GM19463 (cell line): Measurements from ENCODE around the gene LRRC3C.

Source experiments
- ATAC-seq: cut with Tn5 transposase; IDR thresholded peaks from one replicate; pipeline ENCODE4 v1.9.1; 2021; ENCODE audit warnings: mild to moderate bottlenecking, moderate library complexity; ENCODE audit not compliant: unreplicated experiment

The LRRC3C gene

DNA sequence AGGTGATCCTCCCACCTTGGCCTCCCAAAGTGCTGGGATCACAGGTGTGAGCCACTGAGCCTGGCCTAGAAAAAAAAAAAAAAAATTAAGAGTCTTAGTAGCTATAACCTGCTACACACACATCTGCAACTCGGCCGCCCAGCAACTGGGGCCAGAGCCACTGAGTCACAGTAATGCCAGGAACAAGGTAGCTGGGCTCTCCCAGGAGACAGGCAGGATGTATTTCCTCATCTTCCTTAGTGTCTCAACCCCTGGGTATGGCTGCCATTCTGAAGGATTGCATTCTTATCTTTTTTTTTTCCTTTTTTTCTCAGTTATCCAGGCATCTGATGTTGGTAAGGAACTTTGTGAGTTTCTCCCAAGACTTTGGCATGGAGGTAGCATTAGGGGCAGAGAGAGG, 46.0 kb downstream of the LRRC3C start:
- ATAC-seq = no peak

- no peak for ATAC-seq
Observed at GRCh38 chr17:39974433-39974832, 46.9 kb downstream of the LRRC3C start.

DNA sequence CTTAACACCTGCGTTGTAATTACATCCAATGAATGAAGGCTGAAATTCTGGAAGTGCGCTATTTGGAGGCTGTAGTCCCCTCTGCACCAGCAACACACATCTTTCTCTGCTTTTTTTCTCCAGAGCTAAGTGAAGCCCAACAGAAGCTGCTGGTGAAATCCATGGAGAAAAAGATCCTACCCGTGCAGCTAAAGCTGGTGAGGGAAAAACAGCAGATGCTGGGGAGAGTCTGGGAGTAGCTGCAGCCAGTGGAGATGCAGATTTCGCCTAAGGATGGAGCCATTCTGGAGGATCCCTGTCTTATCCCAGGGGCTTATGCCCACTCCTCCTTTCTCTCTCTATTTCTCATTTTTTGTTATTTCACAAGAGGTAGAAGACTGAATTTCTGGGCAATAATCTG, 48.3 kb downstream of the LRRC3C start:
- ATAC-seq = no peak

DNA sequence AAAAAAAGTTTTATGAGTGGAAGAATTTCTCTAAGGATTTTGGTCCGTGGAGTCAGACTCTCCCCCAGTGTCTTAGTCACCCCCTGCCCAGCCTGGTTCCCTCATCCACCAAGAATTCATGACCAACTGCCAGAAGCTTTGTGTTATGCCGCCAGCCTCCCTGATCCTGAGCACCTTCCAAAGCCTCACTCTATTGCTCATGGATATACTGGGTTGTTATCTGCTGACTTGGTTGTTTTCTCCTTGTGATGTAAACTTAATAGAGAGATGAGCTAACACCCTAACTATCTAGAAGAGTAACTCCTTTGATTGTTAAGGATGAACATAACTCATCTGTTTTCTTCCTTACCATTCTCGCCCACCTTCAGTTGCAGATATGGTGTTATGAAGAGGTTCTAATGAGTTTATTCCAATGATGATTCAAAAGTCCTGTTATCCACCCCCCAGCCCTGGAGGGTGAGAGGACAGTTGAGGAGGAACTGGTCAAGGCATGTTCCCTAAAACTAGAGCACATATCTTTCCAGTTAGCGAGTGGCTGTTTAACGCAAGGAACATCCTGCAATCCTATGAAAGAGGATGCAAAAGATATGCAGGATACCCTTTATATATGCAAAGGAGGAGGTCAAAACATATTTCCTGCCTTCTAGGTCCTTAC, 51.6 kb downstream of the LRRC3C start:
- no peak for ATAC-seq

DNA sequence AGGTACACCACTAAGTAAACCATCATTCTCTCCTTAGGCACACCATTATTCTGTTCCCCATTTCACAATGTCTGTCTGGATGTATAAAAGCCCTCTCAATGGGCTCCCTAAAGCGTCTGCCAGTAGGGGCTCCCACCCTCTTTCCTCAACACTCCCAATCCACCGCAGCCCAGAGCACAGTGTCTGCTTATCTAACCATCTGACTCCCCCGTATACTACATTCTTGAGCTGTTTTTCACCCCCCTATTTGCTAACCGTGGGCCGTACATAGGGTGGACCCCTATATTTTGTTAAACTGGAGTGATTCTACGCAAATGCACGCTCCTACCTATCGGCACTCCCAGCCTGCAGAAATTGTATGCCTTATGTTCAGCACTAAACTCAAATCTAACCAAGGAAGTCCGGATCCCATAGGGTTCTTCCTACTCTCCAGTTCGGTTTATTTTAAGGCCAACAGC, 52.4 kb downstream of the LRRC3C start:
- ATAC-seq = peak; percentile 3

DNA sequence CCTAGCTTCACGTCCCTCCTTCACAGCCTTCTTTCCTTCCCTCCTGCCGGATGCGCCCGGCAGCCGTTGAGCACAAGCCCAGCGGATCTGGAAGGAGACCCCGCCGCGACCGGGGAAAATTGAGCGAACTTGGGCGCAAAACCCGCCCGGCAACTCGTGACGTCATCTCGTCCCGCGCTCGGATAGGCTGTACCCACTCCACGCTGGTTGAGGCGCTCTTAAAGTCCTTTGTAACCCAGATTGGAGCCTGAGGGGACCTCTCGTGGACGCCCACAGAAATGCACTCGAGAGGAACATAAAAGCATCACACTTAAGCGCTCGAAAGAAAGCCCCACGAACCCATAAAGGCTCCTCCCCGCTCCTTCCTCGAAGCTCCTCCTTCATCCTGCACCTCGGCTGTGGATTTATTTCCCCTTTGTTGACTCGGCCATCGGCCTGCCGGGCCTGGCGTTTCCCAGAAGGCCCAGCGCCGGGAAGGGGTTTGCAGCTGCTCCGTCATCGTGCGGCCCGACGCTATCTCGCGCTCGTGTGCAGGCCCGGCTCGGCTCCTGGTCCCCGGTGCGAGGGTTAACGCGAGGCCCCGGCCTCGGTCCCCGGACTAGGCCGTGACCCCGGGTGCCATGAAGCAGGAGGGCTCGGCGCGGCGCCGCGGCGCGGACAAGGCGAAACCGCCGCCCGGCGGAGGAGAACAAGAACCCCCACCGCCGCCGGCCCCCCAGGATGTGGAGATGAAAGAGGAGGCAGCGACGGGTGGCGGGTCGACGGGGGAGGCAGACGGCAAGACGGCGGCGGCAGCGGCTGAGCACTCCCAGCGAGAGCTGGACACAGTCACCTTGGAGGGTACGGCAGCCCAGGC, 53.0 kb downstream of the LRRC3C start, which contains the start of gene PSMD3:
PSMD3 (plus strand) TSS at position 457 of the 856 bp plus-strand sequence; CDS start at position 621, 164 bp downstream.
- ATAC-seq = peak; percentile 96

DNA sequence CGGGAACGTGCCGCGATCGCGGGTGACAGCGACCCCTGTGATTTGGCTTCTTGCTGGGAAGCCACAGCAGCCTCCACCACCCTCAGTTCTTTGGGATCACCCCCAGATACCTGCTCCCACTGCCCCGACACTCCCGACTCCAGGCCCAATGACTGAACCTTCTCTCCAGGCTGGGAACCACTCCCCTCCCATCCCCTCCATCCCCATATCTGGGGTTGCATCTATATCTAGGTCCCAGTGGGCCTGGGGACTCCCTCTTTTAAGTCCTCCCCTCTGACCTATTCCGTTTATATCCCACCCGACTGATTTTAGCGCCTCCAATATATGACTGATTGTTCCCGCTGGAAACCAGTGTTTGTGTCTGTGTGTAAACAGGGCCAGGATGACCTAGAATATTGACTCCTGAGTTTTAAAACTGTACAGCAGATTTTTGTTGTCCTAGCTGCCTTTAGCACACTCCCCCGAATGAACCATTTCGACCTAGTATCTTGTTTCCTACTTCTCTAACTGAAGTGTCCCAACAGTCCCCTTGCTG, 53.7 kb downstream of the LRRC3C start:
- ATAC-seq = no peak

GRCh38 chr17:39981766-39982375, 54.3 kb downstream of the LRRC3C start:
- no peak for ATAC-seq

GRCh38 chr17:39988206-39988810, 60.8 kb downstream of the LRRC3C start:
- ATAC-seq = no peak

DNA sequence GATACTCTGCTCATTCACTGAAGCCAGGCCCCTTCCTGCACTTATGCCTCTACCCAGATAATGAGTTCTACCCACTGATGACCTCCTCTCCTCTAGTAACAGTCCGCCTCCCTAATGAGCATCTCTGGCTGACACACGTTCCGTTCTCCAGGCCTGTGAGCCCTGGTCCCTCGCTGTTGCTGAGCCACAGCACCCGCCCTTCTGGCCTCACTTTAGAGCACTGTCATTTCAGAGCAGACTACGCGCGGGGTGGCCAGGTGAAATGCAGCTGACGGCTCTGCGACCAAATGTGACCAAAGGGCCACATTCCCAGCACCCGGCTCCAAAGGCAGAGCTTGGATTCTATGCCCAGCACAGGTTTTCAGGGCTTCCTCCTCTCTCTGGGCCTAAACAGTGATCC, 66.9 kb downstream of the LRRC3C start:
- no peak for ATAC-seq
